Measurements from ENCODE around the gene CNTNAP2. TPM values are rescaled to one million over a fixed set of nuclear protein-coding genes. Genes with fewer than 3 reads are reported as not detected.

The CNTNAP2 gene
- total and polyA plus RNA-seq, 4 donors: 0.14 to 2.3 (median 1.1) TPM

GRCh38 chr7:148105853-148106252, 1989.3 kb downstream of the CNTNAP2 start (continued):
- no peak for TF ChIP-seq ZBTB33 (IDR thresholded peaks at IDR 0.05)
- no peak for TF ChIP-seq MAX (IDR thresholded peaks at IDR 0.05)
- no peak for TF ChIP-seq NR2F2 (IDR thresholded peaks at IDR 0.05)

GRCh38 chr7:148107443-148108127, 1991.0 kb downstream of the CNTNAP2 start:
- H3K4me1 ChIP-seq (ENCODE audit: control insufficient read depth in 4 of 4, insufficient read depth in 4 of 4, low read length in 3 of 4): no peaks in the 10 kb centered on the region
- 80% methylated on average over 6 of the region's 6 CpGs for WGBS
- no peak for DNase-seq (ENCODE audit: low spot score)
- no peaks in the 10 kb centered on the region for H3K36me3 ChIP-seq (ENCODE audit: control insufficient read depth in 4 of 4, insufficient read depth in 3 of 4, low read depth in 1 of 4, low read length in 3 of 4)
- no peak for TF ChIP-seq ATF3 (IDR thresholded peaks at IDR 0.05)
- TF ChIP-seq, protein P1, sequence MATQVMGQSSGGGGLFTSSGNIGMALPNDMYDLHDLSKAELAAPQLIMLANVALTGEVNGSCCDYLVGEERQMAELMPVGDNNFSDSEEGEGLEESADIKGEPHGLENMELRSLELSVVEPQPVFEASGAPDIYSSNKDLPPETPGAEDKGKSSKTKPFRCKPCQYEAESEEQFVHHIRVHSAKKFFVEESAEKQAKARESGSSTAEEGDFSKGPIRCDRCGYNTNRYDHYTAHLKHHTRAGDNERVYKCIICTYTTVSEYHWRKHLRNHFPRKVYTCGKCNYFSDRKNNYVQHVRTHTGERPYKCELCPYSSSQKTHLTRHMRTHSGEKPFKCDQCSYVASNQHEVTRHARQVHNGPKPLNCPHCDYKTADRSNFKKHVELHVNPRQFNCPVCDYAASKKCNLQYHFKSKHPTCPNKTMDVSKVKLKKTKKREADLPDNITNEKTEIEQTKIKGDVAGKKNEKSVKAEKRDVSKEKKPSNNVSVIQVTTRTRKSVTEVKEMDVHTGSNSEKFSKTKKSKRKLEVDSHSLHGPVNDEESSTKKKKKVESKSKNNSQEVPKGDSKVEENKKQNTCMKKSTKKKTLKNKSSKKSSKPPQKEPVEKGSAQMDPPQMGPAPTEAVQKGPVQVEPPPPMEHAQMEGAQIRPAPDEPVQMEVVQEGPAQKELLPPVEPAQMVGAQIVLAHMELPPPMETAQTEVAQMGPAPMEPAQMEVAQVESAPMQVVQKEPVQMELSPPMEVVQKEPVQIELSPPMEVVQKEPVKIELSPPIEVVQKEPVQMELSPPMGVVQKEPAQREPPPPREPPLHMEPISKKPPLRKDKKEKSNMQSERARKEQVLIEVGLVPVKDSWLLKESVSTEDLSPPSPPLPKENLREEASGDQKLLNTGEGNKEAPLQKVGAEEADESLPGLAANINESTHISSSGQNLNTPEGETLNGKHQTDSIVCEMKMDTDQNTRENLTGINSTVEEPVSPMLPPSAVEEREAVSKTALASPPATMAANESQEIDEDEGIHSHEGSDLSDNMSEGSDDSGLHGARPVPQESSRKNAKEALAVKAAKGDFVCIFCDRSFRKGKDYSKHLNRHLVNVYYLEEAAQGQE (IDR thresholded peaks at IDR 0.05): no peak
- TF ChIP-seq CTCF (IDR thresholded peaks at IDR 0.05; ENCODE audit: low read depth, low read length, missing input control): no peak
- no peak for TF ChIP-seq RXRA (IDR thresholded peaks at IDR 0.05)
- no peak for TF ChIP-seq FOXA2 (IDR thresholded peaks at IDR 0.05)
- TF ChIP-seq YY1 (IDR thresholded peaks at IDR 0.05): no peak
- no peak for TF ChIP-seq TAF1 (conservative IDR thresholded peaks at IDR 0.05)
- TF ChIP-seq JUND (IDR thresholded peaks at IDR 0.05): no peak
- no peak for TF ChIP-seq SP1 (IDR thresholded peaks at IDR 0.05)
- TF ChIP-seq FOXA1 (IDR thresholded peaks at IDR 0.05): no peak
- no peak for TF ChIP-seq HNF4A (conservative IDR thresholded peaks at IDR 0.05)
- no peak for TF ChIP-seq GABPA (IDR thresholded peaks at IDR 0.05 in 1 of 2, conservative IDR thresholded peaks at IDR 0.05 in 1 of 2)
- TF ChIP-seq NR2F2 (IDR thresholded peaks at IDR 0.05): no peak
- no peak for TF ChIP-seq HNF4G (IDR thresholded peaks at IDR 0.05)
- no peak for TF ChIP-seq EGR1 (IDR thresholded peaks at IDR 0.05; ENCODE audit: low read depth in 2 of 2)
- no peak for TF ChIP-seq MAX (IDR thresholded peaks at IDR 0.05)
- TF ChIP-seq ZBTB33 (IDR thresholded peaks at IDR 0.05): no peak
- no peak overlapping the region for H3K27ac ChIP-seq (ENCODE audit: low read depth in 1 of 2, low read length in 2 of 2)
- no peaks in the 10 kb centered on the region for H3K9me3 ChIP-seq (ENCODE audit: control insufficient read depth in 4 of 4, low read length in 3 of 4)
- peaks cover 0 to 4% (median 0%) of the 10 kb centered on the region in 4 donors for H3K27me3 ChIP-seq (ENCODE audit: control insufficient read depth in 4 of 4, insufficient read depth in 4 of 4, low read length in 3 of 4)
- H3K9ac ChIP-seq (ENCODE audit: low read depth in 1 of 2, low read length in 2 of 2): no peak overlapping the region
- H3K4me3 ChIP-seq (ENCODE audit: low read depth in 1 of 3, low read length in 3 of 3): no peak overlapping the region
